Measurements from ENCODE around the gene CCDC171. TPM values are rescaled to one million over a fixed set of nuclear protein-coding genes. Genes with fewer than 3 reads are reported as not detected.

CCDC171 gene
- total RNA-seq, 3 donors from 2014 or later (not counting 1 experiment from before 2014, with no cell fraction given): 1.5 to 2.6 (median 2.2) TPM

DNA sequence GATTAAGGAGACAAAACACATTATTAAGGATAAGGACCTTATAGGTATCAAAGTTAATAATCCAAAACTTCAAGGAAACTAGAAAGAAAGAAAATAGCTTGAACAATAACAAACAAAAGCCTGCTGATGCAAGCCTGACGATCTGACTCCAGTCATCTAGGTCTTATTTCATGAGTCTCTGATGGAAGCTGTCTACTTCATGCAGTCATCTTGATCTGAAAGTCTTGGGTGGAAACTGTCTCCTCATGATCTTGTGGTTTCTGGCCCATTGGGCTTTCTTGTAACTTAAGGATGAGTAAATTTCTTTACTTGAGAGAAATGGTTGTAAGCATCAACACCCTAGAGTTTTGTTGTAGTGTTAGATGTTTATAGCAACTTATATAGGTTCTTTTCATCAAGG is 21.5 kb upstream of the CCDC171 start:
- H3K9me3 Mint-ChIP-seq: no peaks in the 10 kb centered on the region
- no peaks in the 10 kb centered on the region for H3K9me3 ChIP-seq (ENCODE audit: control insufficient read depth, insufficient read depth, low read length)
- H3K36me3 ChIP-seq (ENCODE audit: control insufficient read depth, insufficient read depth, low read length): no peaks in the 10 kb centered on the region
- intact Hi-C loops (cut with micrococcal nuclease): loop anchor here (10.0 kb wide), 1 partner anchor 57 kb away; no protein-coding TSS in a partner anchor
- H3K4me3 ChIP-seq (ENCODE audit: low read length): no peak overlapping the region
- H3K27me3 Mint-ChIP-seq (ENCODE audit: low read depth in 2 of 2): no peaks in the 10 kb centered on the region
- H3K27ac ChIP-seq (ENCODE audit: low read length): no peak overlapping the region
- H3K4me1 ChIP-seq (ENCODE audit: control insufficient read depth, insufficient read depth, low read length): no peaks in the 10 kb centered on the region
- no peak overlapping the region for H3K4me3 Mint-ChIP-seq
- TF ChIP-seq, protein P1, sequence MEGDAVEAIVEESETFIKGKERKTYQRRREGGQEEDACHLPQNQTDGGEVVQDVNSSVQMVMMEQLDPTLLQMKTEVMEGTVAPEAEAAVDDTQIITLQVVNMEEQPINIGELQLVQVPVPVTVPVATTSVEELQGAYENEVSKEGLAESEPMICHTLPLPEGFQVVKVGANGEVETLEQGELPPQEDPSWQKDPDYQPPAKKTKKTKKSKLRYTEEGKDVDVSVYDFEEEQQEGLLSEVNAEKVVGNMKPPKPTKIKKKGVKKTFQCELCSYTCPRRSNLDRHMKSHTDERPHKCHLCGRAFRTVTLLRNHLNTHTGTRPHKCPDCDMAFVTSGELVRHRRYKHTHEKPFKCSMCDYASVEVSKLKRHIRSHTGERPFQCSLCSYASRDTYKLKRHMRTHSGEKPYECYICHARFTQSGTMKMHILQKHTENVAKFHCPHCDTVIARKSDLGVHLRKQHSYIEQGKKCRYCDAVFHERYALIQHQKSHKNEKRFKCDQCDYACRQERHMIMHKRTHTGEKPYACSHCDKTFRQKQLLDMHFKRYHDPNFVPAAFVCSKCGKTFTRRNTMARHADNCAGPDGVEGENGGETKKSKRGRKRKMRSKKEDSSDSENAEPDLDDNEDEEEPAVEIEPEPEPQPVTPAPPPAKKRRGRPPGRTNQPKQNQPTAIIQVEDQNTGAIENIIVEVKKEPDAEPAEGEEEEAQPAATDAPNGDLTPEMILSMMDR (IDR thresholded peaks at IDR 0.05): no peak
- no peaks in the 10 kb centered on the region for H3K27me3 ChIP-seq (ENCODE audit: control insufficient read depth, insufficient read depth, low read length)
- H3K27ac Mint-ChIP-seq: no peak overlapping the region
- ATAC-seq (no peak), DNase-seq (no peak)
- no peaks in the 10 kb centered on the region for H3K36me3 Mint-ChIP-seq
- 58% methylated on average over 1 of the region's 1 CpG for WGBS (ENCODE audit: insufficient coverage)
- no peaks in the 10 kb centered on the region for H3K4me1 Mint-ChIP-seq

DNA sequence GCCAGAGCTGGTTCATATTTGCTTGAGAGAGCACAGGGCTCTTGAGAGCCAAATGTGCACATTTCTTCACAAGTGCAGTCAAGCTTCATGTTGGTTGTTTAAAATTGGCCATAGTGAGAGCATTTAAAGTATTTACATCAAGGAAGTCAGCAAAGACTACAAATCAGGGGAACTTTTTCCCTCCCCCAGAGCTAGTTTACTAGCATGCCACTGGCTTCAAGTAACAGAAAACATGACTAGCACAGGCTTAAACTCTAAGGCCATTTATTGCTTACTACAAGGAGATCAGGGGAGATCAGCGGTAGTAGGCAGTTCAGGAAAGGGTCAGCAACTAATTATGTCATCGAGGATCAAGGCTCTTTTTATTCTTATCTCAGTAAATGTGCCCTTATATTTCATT is 11.0 kb upstream of the CCDC171 start:
- no peaks in the 10 kb centered on the region for H3K27me3 ChIP-seq (ENCODE audit: control insufficient read depth, insufficient read depth, low read length)
- H3K9me3 ChIP-seq (ENCODE audit: control insufficient read depth, insufficient read depth, low read length): no peaks in the 10 kb centered on the region
- TF ChIP-seq, protein P1 (IDR thresholded peaks at IDR 0.05): no peak
- no peak for DNase-seq
- no peaks in the 10 kb centered on the region for H3K9me3 Mint-ChIP-seq
- H3K4me1 Mint-ChIP-seq: no peaks in the 10 kb centered on the region
- H3K36me3 ChIP-seq (ENCODE audit: control insufficient read depth, insufficient read depth, low read length): no peaks in the 10 kb centered on the region
- no peak overlapping the region for H3K27ac Mint-ChIP-seq
- no peaks in the 10 kb centered on the region for H3K36me3 Mint-ChIP-seq
- intact Hi-C loops (cut with micrococcal nuclease): no loop called here
- no peak for ATAC-seq
- no peak overlapping the region for H3K27ac ChIP-seq (ENCODE audit: low read length)
- WGBS (ENCODE audit: insufficient coverage): 81% methylated on average over 2 of the region's 2 CpGs
- H3K4me3 ChIP-seq (ENCODE audit: low read length): no peak overlapping the region
- H3K4me3 Mint-ChIP-seq: no peak overlapping the region
- H3K4me1 ChIP-seq (ENCODE audit: control insufficient read depth, insufficient read depth, low read length): no peaks in the 10 kb centered on the region
- H3K27me3 Mint-ChIP-seq (ENCODE audit: low read depth in 2 of 2): peaks cover 10 to 11% of the 10 kb centered on the region in 2 donors

DNA sequence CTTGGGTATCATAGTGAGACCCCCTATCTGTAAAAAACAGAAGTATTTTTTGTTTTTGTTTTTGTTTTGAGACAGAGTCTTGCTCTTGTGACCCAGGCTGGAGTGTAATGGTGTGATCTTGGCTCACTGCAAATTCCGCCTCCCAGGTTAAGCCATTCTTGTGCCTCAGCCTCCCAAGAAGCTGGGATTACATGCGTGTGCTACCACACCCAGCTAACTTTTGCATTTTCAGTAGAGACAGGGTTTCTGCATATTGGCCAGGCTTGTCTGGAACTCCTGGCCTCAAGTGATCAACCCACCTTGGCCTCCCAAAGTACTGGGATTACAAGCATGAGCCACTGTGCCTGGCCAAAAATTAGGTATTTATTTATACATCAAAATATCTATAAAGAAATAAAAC is 10.2 kb upstream of the CCDC171 start:
- Mint-ChIP-seq H3K27me3 (ENCODE audit: low read depth in 2 of 2) (peaks cover 10 to 11% of the 10 kb centered on the region in 2 donors), H3K9me3 (no peaks in the 10 kb centered on the region), H3K27ac (no peak overlapping the region), H3K36me3 (no peaks in the 10 kb centered on the region), H3K4me3 (no peak overlapping the region), H3K4me1 (no peaks in the 10 kb centered on the region)
- Histone ChIP-seq H3K27me3 (ENCODE audit: control insufficient read depth, insufficient read depth, low read length) (no peaks in the 10 kb centered on the region), H3K27ac (ENCODE audit: low read length) (no peak overlapping the region), H3K36me3 (ENCODE audit: control insufficient read depth, insufficient read depth, low read length) (no peaks in the 10 kb centered on the region), H3K9me3 (ENCODE audit: control insufficient read depth, insufficient read depth, low read length) (no peaks in the 10 kb centered on the region), H3K4me3 (ENCODE audit: low read length) (no peak overlapping the region), H3K4me1 (ENCODE audit: control insufficient read depth, insufficient read depth, low read length) (no peaks in the 10 kb centered on the region)
- DNase-seq (no peak), ATAC-seq (no peak)
- WGBS (ENCODE audit: insufficient coverage): 91% methylated on average over 2 of the region's 2 CpGs
- intact Hi-C loops (cut with micrococcal nuclease): no loop called here
- TF ChIP-seq, protein P1 (IDR thresholded peaks at IDR 0.05): no peak

DNA sequence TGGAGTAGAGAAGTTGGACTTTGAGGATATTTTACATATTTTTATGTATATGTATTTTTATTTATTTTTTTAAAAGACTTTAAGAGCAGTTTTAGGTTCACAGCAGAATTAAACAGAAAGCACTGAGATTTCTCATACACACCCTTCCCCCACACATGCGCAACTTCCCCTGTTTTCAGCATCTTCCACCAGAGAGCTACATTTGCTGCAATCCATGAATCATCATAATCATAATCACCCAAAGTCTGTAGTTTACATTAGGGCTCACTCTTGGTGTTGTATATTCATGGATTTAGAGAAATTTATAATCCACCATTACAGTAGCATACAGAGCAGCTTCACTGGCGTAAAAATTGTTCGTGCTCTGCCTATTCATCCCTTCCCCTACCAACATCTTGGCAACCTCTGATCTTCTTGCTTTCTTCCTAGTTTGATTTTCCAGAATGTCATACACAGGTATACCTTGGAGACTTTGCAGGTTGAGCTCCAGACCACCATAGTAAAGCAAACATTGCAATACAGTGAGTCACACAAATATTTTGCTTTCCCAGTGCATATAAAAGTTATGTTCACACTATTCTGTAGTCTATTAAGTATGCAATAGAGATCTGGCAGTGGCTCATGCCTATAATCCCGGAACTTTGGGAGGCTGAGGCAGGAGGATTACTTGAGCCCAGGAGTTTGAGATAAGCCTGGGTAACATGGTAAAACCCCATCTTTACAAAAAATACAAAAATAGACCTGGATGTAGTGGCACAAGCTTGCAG is 9.6 kb upstream of the CCDC171 start:
- ATAC-seq: no peak
- Mint-ChIP-seq H3K27me3 (ENCODE audit: low read depth in 2 of 2) (peaks cover 10 to 11% of the 10 kb centered on the region in 2 donors), H3K27ac (no peak overlapping the region), H3K9me3 (no peaks in the 10 kb centered on the region), H3K4me3 (no peak overlapping the region), H3K4me1 (no peaks in the 10 kb centered on the region), H3K36me3 (no peaks in the 10 kb centered on the region)
- TF ChIP-seq, protein P1 (IDR thresholded peaks at IDR 0.05): no peak
- no peak overlapping the region for H3K27ac ChIP-seq (ENCODE audit: low read length)
- whole genome bisulfite sequencing (ENCODE audit: insufficient coverage): over 99% methylated on average over 4 of the region's 4 CpGs
- H3K4me1 ChIP-seq (ENCODE audit: control insufficient read depth, insufficient read depth, low read length): no peaks in the 10 kb centered on the region
- no peaks in the 10 kb centered on the region for H3K36me3 ChIP-seq (ENCODE audit: control insufficient read depth, insufficient read depth, low read length)
- DNase-seq: no peak
- H3K9me3 ChIP-seq (ENCODE audit: control insufficient read depth, insufficient read depth, low read length): no peaks in the 10 kb centered on the region
- H3K27me3 ChIP-seq (ENCODE audit: control insufficient read depth, insufficient read depth, low read length): no peaks in the 10 kb centered on the region
- intact Hi-C loops (cut with micrococcal nuclease): no loop called here
- no peak overlapping the region for H3K4me3 ChIP-seq (ENCODE audit: low read length)
